GM18505 (cell line): ENCODE data around the gene DACH1.

Experiments used
- ATAC-seq: cut with Tn5 transposase; IDR thresholded peaks from one replicate; pipeline ENCODE4 v1.9.1; 2021; ENCODE audit not compliant: unreplicated experiment
- POLR2A ChIP-seq: IDR thresholded peaks from 4 replicates; pipeline ENCODE4 v1.6.1; 2011; ENCODE audit warnings: borderline replicate concordance; ENCODE audit not compliant: insufficient read depth, insufficient read length; ENCODE audit errors: extremely low read depth

The DACH1 gene

DNA sequence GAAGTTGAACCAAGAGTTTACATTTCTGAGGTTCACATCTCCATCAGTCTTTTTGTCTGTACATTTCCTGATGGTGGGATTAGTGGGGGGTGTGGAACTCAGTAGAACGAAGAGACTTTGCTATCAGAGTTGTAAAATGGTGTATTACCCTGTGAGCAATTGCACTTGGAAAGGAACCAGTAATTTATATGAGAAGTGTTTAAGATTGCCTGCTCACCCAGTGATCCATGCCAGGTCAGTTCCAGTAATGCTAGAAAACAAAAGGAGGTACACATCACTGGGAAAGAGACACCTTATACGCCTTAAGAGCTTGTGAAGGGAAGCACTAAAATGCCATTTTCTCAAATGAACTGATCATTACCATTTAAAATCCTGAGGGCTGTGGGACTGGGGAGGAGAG lies 7.5 kb upstream of the DACH1 start:
- ATAC-seq = no peak
- TF ChIP-seq POLR2A = no peak

DNA sequence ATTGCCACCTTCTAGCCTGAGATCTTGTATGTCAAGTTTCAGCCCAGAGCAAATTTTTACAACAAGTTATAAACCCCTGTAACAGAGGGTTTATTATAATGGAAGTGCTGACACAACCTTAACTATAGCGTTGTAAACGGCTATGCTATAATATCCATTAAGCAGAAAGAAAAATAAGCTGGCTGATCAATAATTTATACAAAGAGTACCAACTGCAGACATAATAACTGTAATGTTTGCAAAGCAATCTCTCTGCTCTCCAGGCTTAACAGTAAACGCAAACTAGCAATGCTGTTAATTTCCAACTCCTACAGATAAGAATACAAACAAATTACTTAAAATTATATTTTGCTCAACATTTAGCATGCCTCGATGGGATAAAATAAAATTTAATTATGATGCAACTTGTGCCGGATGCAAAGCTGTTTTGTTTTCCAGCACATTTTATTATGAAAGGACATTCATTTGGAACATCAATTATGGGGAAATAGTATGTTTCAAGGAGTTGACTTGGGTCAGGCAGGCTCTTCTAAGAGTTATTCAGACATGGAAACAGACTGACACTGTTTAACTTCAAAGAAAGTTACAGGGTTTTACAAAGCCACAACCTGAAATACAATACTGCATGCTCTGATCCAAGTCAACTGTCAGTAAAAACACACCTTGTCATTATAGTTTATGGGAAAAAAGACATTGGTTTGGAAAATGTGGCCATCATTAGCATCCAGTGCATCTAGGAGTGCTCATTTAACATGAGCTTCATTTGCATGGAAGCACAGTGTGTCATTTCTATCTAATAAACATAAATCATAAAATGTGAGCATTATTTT lies 6.6 kb upstream of the DACH1 start:
- TF ChIP-seq POLR2A = no peak
- no peak for ATAC-seq

DNA sequence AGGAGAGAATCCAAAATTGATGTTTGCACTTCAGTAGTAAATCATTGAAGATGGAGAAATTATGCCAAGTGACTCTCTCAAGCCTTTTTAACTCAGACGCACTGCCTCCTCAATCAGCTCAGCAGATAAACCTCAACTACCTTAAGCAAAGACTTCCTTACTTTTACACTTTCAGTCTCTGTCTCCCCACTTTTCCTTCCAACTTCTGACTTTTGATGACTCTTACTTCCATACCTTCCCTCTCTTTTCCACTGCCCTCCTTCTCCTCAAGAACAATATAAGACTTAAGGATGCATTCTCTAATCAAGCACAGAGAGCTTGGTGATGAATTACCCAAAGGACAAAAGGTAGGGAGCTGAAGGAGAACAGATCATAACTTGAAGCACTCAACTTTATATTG lies 4.8 kb upstream of the DACH1 start:
- no peak for ATAC-seq

DNA sequence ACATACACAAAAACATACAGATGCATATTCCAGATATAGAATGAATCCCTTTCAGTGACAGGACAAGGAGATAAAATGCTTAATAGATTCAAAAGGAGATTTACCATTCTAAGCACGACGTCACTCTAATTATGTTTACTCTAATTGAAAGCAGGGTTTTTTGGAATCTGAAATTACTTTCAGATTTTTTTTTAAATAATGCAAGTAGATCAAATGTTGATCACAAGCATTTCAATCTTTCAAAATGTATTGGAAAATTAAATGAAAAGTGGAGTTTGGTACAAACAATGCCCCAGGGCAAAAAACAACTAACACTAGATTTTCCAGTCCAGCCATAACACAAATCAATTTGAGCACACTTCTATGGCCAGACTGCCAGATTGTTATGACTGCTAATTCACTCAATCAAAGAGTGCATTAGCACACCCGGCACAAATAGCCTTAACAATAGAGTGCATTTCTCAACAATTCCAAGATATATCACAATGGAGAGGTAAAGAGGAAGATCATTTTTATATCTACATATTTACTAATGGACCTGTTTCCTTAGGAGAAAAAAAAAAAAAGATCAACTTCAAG lies 4.3 kb upstream of the DACH1 start:
- ATAC-seq = no peak
- no peak for TF ChIP-seq POLR2A

More for the DNA sequence above, 4.8 kb upstream of the DACH1 start:
- no peak for TF ChIP-seq POLR2A

DNA sequence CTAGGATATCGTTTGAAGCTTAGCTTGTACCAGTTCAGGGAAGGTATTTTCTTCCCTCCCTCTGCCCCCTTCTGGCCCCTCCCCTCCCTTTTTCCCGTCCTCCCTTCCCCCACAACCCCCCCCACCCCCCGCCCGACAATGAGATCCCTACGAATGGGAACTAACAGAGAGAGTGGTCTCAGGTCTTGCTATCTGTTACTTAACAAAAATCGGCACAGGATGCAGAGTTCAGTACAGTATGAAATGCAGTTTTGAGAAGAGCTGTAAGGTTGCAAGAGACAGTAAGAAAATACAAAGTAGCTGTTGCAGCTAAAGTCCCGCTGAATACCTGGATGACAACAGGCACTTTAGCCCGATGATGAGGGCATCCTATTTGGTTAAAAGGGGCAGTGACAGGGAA lies 3.1 kb upstream of the DACH1 start:
- no peak for ATAC-seq
- TF ChIP-seq POLR2A = no peak

DNA sequence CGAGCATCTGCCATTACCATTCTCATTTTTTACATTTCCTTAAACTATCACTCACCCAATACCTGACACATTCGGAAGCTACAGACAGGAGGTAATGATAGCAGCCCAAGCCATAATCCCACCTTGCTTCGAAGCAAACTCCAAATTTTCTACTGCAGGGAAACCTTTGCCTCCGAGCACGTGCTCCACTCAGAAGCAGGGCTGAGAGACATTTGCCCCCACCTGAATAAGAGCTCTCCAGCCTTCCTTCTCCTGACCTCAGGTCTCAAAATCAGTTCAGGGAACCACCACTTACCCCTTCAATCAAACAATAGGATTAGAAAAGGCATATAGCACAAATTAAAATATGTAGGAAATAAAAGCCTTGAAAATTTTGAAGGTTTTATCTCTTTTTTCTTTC lies 2.3 kb upstream of the DACH1 start:
- no peak for ATAC-seq
- TF ChIP-seq POLR2A = no peak

DNA sequence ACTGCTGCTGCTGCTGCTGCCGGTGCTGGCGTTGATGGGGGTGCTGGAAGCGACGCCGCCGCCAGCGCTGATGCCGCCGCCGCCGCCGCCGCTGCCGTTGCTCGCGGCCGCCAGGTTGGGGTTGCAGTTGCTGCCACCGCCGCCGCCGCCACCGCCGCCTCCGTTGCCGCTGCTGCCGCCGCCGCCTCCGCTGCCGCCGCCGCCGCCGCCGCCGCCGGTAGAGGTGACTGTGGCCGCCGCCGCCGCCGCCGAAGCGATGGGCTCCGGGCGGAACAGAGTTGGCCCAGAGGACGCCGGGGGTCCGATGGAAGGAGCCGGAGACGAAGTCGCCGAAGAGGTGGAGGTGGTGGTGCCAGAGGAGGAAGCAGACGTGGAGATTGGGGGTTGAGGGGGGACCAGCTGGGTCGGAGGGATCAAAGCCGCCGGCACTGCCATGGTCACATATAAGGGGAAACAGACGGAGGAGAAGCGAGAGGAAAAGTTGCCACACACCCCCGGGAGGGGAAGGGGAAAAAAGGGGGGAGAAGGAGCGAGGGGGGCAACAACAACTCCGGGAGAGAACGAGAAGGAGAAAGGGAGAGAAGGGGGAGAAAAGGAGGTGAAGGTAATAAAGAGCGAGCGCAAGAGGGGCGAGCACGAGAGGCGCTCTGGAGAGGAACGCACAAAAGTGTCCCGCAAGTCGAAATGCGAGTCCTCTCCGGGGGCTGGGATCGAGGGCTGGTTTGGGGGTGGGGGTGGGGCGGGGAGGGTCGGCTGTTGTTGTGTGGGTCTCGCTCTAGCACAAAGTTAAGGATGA lies 471 bp downstream of the DACH1 start:
- peak; percentile 41 for ATAC-seq
- TF ChIP-seq POLR2A = no peak

DNA sequence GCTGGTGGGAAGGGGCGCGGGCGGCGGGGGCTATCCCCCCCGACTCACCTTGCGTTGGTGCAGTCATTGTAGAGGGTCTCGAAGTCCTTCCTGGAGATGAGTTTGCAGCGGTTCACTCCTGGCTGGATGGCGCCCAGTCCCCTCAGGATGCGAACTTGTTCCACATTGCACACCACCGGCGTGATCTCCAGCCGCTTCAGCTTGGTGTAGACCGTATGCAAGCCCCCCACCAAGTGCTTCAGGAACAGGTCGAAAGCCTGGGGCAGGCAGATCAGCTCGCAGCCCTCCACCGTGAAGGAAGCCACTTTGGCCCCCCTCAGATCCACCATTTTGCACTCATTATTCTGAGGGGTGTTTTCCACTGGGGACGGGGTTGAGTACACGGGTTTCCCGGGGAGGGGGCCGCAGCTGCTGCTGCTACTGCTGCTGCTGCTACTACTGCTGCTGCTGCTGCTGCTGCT lies 1.1 kb downstream of the DACH1 start:
- no peak for ATAC-seq
- no peak for TF ChIP-seq POLR2A

DNA sequence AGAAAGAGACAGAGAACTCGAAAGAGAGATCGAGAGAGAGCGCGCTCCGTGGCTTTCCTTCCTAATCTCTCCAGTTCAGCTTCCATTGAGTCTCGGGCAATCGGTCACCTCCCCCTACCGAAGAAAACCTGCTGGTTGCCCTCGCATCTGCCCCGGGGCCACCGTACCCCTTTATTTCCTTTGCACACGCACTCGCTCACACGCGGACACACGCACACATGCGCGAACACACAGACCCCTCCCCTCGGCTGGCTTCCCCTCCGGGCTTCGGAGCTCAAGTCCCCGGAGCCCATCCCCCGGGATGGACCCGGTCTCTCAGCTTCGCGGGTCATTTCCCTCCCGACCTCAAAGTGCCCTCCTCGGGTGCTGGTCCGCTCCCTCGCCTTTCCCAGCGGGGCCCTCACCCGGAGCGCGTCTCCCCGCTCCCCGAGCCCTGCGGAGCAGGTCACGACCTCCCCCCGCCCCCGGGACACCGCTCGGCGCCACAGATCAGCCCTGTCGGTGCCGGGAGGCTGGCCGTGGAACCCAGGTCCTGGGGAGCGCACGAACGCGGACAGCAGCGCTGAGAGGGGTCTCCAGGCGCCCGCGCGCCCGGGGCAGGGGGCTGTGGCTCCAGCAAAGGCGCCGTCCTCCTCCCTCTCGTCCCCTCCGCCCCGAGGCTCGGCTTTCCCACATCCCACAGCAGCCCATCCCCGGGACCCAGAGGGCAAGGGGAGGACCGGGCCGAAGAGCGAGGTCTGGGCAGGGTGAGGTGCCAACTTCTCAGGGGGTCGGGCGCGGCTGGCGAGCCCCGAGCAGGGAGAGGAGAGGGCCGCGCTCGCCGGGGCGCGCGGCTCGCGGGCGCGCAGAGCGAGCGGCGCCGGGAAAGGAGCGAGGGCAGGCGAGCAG lies 1.8 kb downstream of the DACH1 start:
- TF ChIP-seq POLR2A = no peak
- no peak for ATAC-seq

DNA sequence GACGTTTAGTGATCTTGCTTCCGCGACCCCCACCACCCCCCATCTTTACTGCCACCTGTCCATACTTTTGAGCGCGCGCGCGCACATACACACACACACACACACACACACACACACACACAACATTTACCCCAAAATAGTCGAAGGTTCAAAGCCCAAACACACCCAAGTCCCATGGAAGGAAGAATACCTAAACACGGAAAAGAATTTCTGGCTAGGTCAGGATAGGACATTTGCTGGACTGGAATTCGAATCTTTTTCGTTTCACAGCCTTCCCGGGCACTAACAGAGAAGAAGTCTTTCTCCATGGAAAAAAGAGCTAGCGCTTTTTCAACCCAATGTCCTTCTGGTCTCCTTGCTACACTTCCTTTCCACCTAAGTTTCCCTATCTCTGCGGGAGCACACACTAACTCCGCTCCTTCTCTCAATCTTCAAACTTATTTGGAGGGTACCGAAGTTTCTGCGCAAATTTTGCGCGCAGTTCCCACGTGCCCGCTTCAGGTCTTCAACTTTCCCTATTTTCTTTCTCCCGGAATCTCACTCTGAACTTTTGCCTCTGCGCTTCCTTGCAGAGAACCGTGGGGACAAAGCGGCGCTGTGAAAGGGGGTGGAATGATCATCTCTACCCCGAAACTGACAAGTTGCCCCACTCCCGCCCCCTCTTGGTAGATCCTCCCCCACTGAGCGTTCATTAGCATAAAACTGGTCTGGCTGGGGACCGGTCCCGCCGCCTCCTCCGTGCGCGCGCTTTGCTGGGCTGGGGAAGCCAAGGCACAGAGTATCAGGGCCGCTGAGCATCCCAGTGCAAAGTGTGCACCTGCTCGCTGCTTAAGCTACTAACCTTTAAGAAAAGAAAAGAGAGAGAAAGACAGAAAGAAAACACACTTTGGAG lies 2.7 kb downstream of the DACH1 start:
- TF ChIP-seq POLR2A = no peak
- no peak for ATAC-seq

DNA sequence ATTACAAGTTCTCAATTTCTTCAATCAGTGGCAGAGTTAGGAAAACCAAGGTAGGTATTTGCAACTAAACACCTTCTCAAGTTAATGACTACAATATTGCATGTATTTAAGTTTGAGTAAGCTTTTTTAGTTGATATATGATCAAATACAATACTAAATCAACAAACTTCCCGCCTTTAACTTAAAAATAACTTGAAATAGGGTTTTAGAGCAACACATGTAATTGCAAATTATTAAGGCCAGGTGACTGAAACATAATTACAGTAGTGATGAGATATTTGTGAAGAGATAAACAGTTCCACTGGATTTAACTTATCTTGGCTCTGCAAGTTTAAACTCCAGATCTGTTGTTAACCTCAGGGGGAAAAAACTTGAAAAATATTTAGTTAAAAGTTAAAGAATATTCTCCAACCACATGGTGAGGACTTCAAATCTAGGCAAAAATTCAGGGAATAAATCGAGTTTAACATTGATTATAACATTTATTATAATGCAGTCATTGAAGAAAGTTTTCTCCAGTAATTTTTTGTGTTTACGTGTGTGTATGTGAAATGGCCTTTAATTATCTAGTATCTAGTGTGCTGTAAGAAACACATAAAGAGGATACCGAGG lies 3.6 kb downstream of the DACH1 start:
- ATAC-seq = no peak
- no peak for TF ChIP-seq POLR2A
